DND-41 (cell line): ENCODE data around the gene GLTPD2.
A peak's percentile ranks its signal among the peaks of the same experiment; 100 is the strongest.

Experiments used
- ATAC-seq: fragments of 200-7000 bp; cut with Tn5 transposase; 3 replicates; pipeline ENCODE4 v1.9.1; 2021; ENCODE audit warnings: low read depth; ENCODE audit not compliant: insufficient read depth
- DNase-seq: peaks from one replicate; pipeline ENCODE4 v3.0.0-alpha.2; 2020
- H2AFZ ChIP-seq: 2 replicates; pipeline ENCODE4 v1.6.0; 2012; ENCODE audit warnings: low read depth, low read length
- H3K27ac ChIP-seq: 2 replicates; pipeline ENCODE4 v1.5.1; 2012; ENCODE audit warnings: low read length, inconsistent platforms
- H3K27me3 ChIP-seq: fragments of 200-600 bp; sonication (generic); 2 replicates; pipeline ENCODE4 v1.6.0; 2012; ENCODE audit warnings: low read length, mild to moderate bottlenecking, inconsistent platforms; ENCODE audit not compliant: insufficient read depth, poor library complexity
- H3K36me3 ChIP-seq: 2 replicates; pipeline ENCODE4 v1.5.1; 2012; ENCODE audit warnings: low read length, inconsistent platforms; ENCODE audit not compliant: insufficient read depth
- H3K4me1 ChIP-seq: 2 replicates; pipeline ENCODE4 v1.5.1; 2012; ENCODE audit warnings: mild to moderate bottlenecking, low read length; ENCODE audit not compliant: insufficient read depth
- H3K4me2 ChIP-seq: 2 replicates; pipeline ENCODE4 v1.6.0; 2012; ENCODE audit warnings: mild to moderate bottlenecking, moderate library complexity, low read length, inconsistent platforms; ENCODE audit not compliant: insufficient read depth
- H3K4me3 ChIP-seq, 2 experiments: fragments of 200-600 bp in 1 of 2; shearing (Covaris generic) in 1 of 2; 2 replicates each; pipeline ENCODE4 v1.5.1; 2012 to 2016; ENCODE audit warnings: inconsistent platforms in 2 of 2, low read length in 2 of 2, mild to moderate bottlenecking in 2 of 2, low read depth in 1 of 2, moderate library complexity in 1 of 2
- H3K79me2 ChIP-seq: 2 replicates; pipeline ENCODE4 v1.6.0; 2012; ENCODE audit warnings: low read length, inconsistent platforms; ENCODE audit not compliant: insufficient read depth
- H3K9ac ChIP-seq: 2 replicates; pipeline ENCODE4 v1.6.0; 2012; ENCODE audit warnings: low read depth, mild to moderate bottlenecking, inconsistent platforms, low read length, moderate library complexity
- H3K9me3 ChIP-seq: 2 replicates; pipeline ENCODE4 v1.5.1; 2012; ENCODE audit warnings: low read length, moderate library complexity, mild to moderate bottlenecking, inconsistent platforms; ENCODE audit not compliant: insufficient read depth, severe bottlenecking
- H4K20me1 ChIP-seq: 2 replicates; pipeline ENCODE4 v1.6.0; 2012; ENCODE audit warnings: low read length; ENCODE audit not compliant: insufficient read depth
- CTCF ChIP-seq: IDR thresholded peaks from 2 replicates; pipeline ENCODE4 v1.5.1; 2012; ENCODE audit warnings: borderline replicate concordance, low read length, moderate library complexity, mild to moderate bottlenecking; ENCODE audit not compliant: poor library complexity, severe bottlenecking; ENCODE audit errors: extremely low read depth
- EZH2 ChIP-seq: IDR thresholded peaks from 3 replicates; pipeline ENCODE4 v1.6.1; 2012; ENCODE audit warnings: borderline replicate concordance, low read depth, mild to moderate bottlenecking, moderate library complexity, low read length, inconsistent platforms; ENCODE audit not compliant: severe bottlenecking

The GLTPD2 gene

GRCh38 chr17:4786106-4786511 is 2.7 kb upstream of the GLTPD2 start, which contains the start of gene VMO1:
Gene VMO1, minus strand, starts transcription at chr17:4786364. Its CDS starts 12 bp downstream, at chr17:4786352.
- no peaks in the 10 kb centered on the region for H3K27me3 ChIP-seq
- TF ChIP-seq CTCF = no peak
- no peak for TF ChIP-seq EZH2
- no peak within 1 kb of the TSS for H3K9ac ChIP-seq
- ATAC-seq = no peak
- H3K27ac ChIP-seq = no peak within 1 kb of the TSS
- H3K36me3 ChIP-seq = no peaks in the 10 kb centered on the region
- no peak within 1 kb of the TSS for H2AFZ ChIP-seq
- no peaks in the 10 kb centered on the region for H4K20me1 ChIP-seq
- no peak for DNase-seq
- H3K4me2 ChIP-seq = no peak within 1 kb of the TSS
- H3K4me3 ChIP-seq = no peak within 1 kb of the TSS
- H3K4me1 ChIP-seq = peaks cover 20% of the 10 kb centered on the region
- no peaks in the 10 kb centered on the region for H3K9me3 ChIP-seq
- H3K79me2 ChIP-seq = peaks cover 2% of the 10 kb centered on the region; the same call in 1 of the 2 replicates

- Histone ChIP-seq H2AFZ (no peak overlapping the region), H3K9ac (no peak overlapping the region), H3K4me3 (no peak overlapping the region), H3K79me2 (peaks cover 2% of the 10 kb centered on the region; the same call in 1 of the 2 replicates), H4K20me1 (no peaks in the 10 kb centered on the region), H3K4me2 (no peak overlapping the region), H3K36me3 (no peaks in the 10 kb centered on the region), H3K4me1 (peaks cover 20% of the 10 kb centered on the region), H3K27me3 (no peaks in the 10 kb centered on the region), H3K9me3 (no peaks in the 10 kb centered on the region), H3K27ac (no peak overlapping the region)
- DNase-seq (no peak), ATAC-seq (no peak)
- no peak for TF ChIP-seq CTCF
- no peak for TF ChIP-seq EZH2
These were observed 2.2 kb upstream of the GLTPD2 start for GRCh38 chr17:4786516-4786915.

- H3K4me2 ChIP-seq = peak overlapping the region; percentile 98
- no peaks in the 10 kb centered on the region for H3K36me3 ChIP-seq
- ATAC-seq (no peak), DNase-seq (no peak)
- no peaks in the 10 kb centered on the region for H3K27me3 ChIP-seq
- no peak overlapping the region for H2AFZ ChIP-seq
- peaks cover 2% of the 10 kb centered on the region; the same call in 1 of the 2 replicates for H3K79me2 ChIP-seq
- no peaks in the 10 kb centered on the region for H3K9me3 ChIP-seq
- H3K4me3 ChIP-seq = no peak overlapping the region
- H3K4me1 ChIP-seq = peaks cover 20% of the 10 kb centered on the region
- H4K20me1 ChIP-seq = no peaks in the 10 kb centered on the region
- H3K27ac ChIP-seq = no peak overlapping the region
- H3K9ac ChIP-seq = no peak overlapping the region; the same call in 1 of the 2 replicates
- TF ChIP-seq CTCF = no peak
These were observed 481 bp upstream of the GLTPD2 start for GRCh38 chr17:4788159-4788806.
